Subcutaneous adipose tissue (tissue), 4 donors: ENCODE data around the gene EFHC2. TPM values are rescaled to one million over a fixed set of nuclear protein-coding genes. Genes with fewer than 3 reads are reported as not detected.

ENCODE experiments used
- total RNA-seq, 4 donors: library from RNA; depleted of rRNA; stranded (reverse); fragments of >200 nt; gene quantifications; one replicate each; pipeline ENCODE4 v1.1.0, GENCODE V29; 2016
- TF ChIP-seq, protein P1 (sequence below): fragments of 450-650 bp; IDR thresholded peaks from one replicate; pipeline ENCODE4 v1.5.1; 2016; ENCODE audit warnings: low read depth, mild to moderate bottlenecking, control low read depth, antibody characterized with exemption, moderate library complexity

The EFHC2 gene
- total RNA-seq, 4 donors from 2014 or later, result 0.51 to 0.88 TPM; not detected in 2

DNA sequence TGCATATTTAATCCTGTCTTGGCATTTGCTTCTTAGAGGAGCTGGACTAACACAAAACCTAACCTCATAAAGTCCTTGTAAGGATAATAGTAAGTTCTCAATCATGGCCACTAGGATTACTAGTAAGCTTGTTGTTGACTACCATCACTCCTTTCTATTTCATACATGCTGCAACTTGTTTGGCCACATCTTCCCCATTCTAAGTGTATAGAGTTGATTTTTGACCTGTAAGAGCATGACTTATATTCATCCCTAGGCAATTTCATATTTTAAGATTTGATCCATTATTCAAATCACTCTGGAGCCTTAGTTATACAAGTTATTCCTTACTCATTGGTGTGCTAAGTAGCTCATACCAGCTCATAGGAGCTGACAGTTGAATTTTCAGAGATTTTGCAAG is 109.4 kb downstream of the EFHC2 start:
- TF ChIP-seq, protein P1, sequence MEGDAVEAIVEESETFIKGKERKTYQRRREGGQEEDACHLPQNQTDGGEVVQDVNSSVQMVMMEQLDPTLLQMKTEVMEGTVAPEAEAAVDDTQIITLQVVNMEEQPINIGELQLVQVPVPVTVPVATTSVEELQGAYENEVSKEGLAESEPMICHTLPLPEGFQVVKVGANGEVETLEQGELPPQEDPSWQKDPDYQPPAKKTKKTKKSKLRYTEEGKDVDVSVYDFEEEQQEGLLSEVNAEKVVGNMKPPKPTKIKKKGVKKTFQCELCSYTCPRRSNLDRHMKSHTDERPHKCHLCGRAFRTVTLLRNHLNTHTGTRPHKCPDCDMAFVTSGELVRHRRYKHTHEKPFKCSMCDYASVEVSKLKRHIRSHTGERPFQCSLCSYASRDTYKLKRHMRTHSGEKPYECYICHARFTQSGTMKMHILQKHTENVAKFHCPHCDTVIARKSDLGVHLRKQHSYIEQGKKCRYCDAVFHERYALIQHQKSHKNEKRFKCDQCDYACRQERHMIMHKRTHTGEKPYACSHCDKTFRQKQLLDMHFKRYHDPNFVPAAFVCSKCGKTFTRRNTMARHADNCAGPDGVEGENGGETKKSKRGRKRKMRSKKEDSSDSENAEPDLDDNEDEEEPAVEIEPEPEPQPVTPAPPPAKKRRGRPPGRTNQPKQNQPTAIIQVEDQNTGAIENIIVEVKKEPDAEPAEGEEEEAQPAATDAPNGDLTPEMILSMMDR, result no peak

DNA sequence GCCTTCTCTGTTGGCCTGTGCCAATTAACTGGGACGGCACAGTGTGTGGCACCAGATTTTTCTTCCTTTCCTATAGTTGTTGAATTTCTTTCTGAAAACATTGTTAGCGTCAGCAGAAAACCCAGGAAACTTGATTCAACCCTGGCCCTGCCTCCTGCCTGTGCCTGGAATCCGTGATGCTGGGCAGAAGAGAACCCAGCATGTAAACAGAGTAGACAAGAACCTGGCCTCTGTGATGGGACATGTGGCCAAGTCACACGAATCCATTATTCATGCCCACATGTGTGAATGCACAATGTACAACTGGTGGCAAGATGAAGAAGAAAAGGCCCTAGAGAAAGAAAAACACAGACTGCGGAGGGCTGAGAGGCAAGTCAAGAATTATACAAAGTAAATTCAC is 111.4 kb downstream of the EFHC2 start:
- TF ChIP-seq, protein P1, result no peak

DNA sequence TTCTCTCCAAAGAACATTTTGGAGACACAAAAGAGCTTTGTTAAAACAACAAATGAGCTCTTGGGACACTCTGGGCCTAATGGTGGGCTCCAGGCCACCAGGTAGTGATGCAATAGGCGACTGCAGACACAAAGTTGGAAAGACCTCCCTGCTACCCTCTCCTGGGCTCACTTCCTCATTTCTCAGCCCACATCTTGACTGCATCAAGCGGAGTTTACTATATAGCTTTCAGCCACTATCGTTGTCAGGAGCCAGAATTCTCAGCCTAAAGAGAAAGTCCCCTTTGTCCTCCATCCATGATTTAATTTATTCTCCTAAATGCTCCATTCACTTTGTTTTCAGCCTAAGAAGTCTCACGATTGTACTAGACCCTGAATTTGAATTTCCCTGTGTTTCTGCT is 114.9 kb downstream of the EFHC2 start:
- TF ChIP-seq, protein P1, result no peak

DNA sequence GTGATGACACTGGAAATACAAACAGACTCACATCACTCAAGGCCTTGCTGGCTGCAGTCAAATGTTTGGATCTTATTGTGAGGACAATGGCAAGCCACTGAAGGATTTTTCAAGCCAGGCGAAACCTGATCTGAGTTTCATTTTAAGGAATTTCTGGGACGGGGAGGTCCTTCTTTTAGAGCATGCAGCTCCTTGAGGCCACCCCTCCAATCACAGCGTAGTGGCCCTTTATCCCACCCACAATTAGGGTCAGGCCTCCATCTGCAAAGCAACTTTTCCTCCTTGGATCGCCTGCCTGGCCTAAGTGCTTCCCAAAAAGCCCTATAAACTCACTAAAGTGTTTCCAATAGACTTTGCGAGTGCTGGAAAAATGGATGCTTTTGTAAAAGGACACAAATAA is 115.5 kb downstream of the EFHC2 start:
- TF ChIP-seq, protein P1, result no peak

DNA sequence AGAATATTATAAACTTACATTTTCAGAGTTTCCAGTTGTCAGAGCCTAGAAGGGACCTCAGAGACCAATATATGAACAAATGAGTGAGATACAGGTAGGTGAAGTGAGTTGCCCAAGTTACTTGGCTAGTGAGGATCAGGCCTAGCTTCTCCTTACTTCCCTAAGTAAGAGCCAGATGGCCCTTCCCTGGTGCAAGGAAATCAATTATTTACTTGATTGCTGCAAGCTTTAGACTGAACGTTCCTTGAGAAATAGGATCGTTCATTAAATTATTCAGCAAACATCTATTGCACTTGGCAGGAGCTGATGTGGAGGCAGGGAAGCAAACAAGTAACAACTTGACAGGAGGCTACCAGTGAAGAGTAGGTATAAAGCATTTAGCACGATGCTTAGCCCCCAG is 117.8 kb downstream of the EFHC2 start:
- TF ChIP-seq, protein P1, result no peak

DNA sequence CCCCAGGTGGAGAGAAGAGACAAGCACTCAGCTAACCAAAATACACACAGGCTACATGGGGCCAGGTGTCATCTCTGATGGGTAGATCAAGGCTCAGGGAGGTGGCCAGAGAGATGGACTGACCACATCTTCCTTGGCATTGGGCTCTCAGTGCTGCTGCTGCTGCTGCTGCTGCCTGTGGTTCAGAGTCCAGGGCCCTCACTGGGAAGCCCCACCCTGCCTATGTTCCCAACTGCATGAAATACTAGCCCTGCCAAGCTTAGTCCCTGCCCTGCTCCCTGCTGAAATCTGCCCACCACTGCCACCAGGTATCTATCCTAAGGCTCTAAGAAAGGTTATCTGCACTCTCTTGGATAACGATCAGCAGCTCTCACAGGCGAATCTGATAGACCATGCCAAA is 118.7 kb downstream of the EFHC2 start:
- TF ChIP-seq, protein P1, result no peak

DNA sequence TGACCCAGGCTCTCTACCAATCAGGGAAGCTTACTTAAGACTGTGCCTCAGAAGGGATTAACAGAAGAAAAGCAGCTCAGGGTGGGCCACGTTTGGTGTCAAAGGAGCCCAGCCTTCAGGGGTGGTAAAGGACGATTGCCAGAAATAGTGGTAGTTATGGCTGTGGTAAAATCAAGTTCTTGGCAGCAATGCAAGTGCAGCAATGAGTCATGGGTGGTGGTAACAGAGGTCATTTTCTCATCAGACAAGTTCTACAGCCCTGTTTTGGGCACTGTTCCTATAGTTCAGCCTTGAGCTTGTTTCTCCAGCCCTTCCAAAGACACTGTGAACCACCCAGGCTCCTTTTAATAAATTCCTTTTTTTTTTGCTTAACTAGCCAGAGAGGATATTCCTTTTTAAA is 120.3 kb downstream of the EFHC2 start:
- TF ChIP-seq, protein P1, result no peak
